H9 (cell line): ENCODE results near the gene MPZL1. TPM values are rescaled to one million over a fixed set of nuclear protein-coding genes. Genes with fewer than 3 reads are reported as not detected.

ENCODE experiments used
- DNase-seq: peaks from one replicate; pipeline ENCODE4 v3.0.0-alpha.2; 2017
- H2AFZ ChIP-seq: one replicate; pipeline ENCODE4 v1.6.1; 2013; ENCODE audit warnings: mild to moderate bottlenecking, low read length, control low read depth, moderate library complexity
- H2AK5ac ChIP-seq: 2 replicates; pipeline ENCODE4 v1.6.1; 2013; ENCODE audit warnings: low read length, control low read depth, mixed read lengths; ENCODE audit not compliant: insufficient read length
- H2BK120ac ChIP-seq: one replicate; pipeline ENCODE4 v1.6.1; 2013; ENCODE audit warnings: low read depth, mild to moderate bottlenecking, low read length, control low read depth, inconsistent platforms; ENCODE audit not compliant: poor library complexity, severe bottlenecking
- H2BK12ac ChIP-seq: 2 replicates; pipeline ENCODE4 v1.6.1; 2013; ENCODE audit warnings: low read length, control low read depth, mixed read lengths, low read depth; ENCODE audit not compliant: insufficient read length
- H2BK15ac ChIP-seq: 2 replicates; pipeline ENCODE4 v1.6.1; 2013; ENCODE audit warnings: low read depth, low read length, control low read depth
- H2BK20ac ChIP-seq: one replicate; pipeline ENCODE4 v1.6.1; 2013; ENCODE audit warnings: low read depth, mild to moderate bottlenecking, low read length, control low read depth, inconsistent platforms; ENCODE audit not compliant: poor library complexity, severe bottlenecking
- H2BK5ac ChIP-seq: 2 replicates; pipeline ENCODE4 v1.6.1; 2013; ENCODE audit warnings: low read length, control low read depth, mixed read lengths; ENCODE audit not compliant: insufficient read length
- H3K14ac ChIP-seq: 2 replicates; pipeline ENCODE4 v1.6.1; 2013; ENCODE audit warnings: low read length, control low read depth; ENCODE audit not compliant: insufficient read depth
- H3K18ac ChIP-seq: 2 replicates; pipeline ENCODE4 v1.6.1; 2013; ENCODE audit warnings: low read depth, mild to moderate bottlenecking, mixed read lengths, low read length, control low read depth; ENCODE audit not compliant: insufficient read length
- H3K23ac ChIP-seq: 2 replicates; pipeline ENCODE4 v1.6.1; 2013; ENCODE audit warnings: low read length, control low read depth, mixed read lengths, low read depth; ENCODE audit not compliant: insufficient read length
- H3K23me2 ChIP-seq: 2 replicates; pipeline ENCODE4 v1.6.1; 2013; ENCODE audit warnings: low read depth, mild to moderate bottlenecking, mixed read lengths, low read length, control low read depth; ENCODE audit not compliant: insufficient read length, poor library complexity, severe bottlenecking
- H3K27ac ChIP-seq: 2 replicates; pipeline ENCODE4 v1.5.1; 2013; ENCODE audit warnings: low read length, control low read depth, mixed read lengths, low read depth; ENCODE audit not compliant: insufficient read length
- H3K27me3 ChIP-seq: 2 replicates; pipeline ENCODE4 v1.6.1; 2013; ENCODE audit warnings: low read length, control low read depth, inconsistent platforms; ENCODE audit not compliant: insufficient read depth
- H3K4ac ChIP-seq: 2 replicates; pipeline ENCODE4 v1.6.1; 2013; ENCODE audit warnings: low read depth, mild to moderate bottlenecking, control low read depth, inconsistent platforms, low read length, moderate library complexity
- H3K4me1 ChIP-seq: 2 replicates; pipeline ENCODE4 v1.6.1; 2013; ENCODE audit warnings: low read length, control low read depth, inconsistent platforms; ENCODE audit not compliant: insufficient read depth
- H3K4me2 ChIP-seq: 2 replicates; pipeline ENCODE4 v1.6.1; 2013; ENCODE audit warnings: low read length, control low read depth, mixed read lengths; ENCODE audit not compliant: insufficient read length, insufficient read depth
- H3K56ac ChIP-seq: 2 replicates; pipeline ENCODE4 v1.6.1; 2013; ENCODE audit warnings: low read depth, mild to moderate bottlenecking, mixed read lengths, low read length, control low read depth; ENCODE audit not compliant: insufficient read length
- H3K79me1 ChIP-seq: 2 replicates; pipeline ENCODE4 v1.6.1; 2013; ENCODE audit warnings: low read depth, mild to moderate bottlenecking, moderate library complexity, low read length, control low read depth, inconsistent platforms; ENCODE audit not compliant: insufficient read depth, poor library complexity, severe bottlenecking
- H3K79me2 ChIP-seq: 2 replicates; pipeline ENCODE4 v1.6.1; 2013; ENCODE audit warnings: low read length, control low read depth, inconsistent platforms; ENCODE audit not compliant: insufficient read depth
- H3K9ac ChIP-seq: 2 replicates; pipeline ENCODE4 v1.6.1; 2013; ENCODE audit warnings: low read length, control low read depth, mixed read lengths; ENCODE audit not compliant: insufficient read length; ENCODE audit errors: extremely low read depth
- H3K9me3 ChIP-seq: one replicate; pipeline ENCODE4 v1.6.1; 2013; ENCODE audit warnings: low read depth, low read length, inconsistent platforms; ENCODE audit not compliant: control insufficient read depth
- H3T11ph ChIP-seq: one replicate; pipeline ENCODE4 v1.6.1; 2013; ENCODE audit warnings: mild to moderate bottlenecking, low read length, control low read depth, inconsistent platforms
- H4K20me1 ChIP-seq: one replicate; pipeline ENCODE4 v1.6.1; 2013; ENCODE audit not compliant: control insufficient read depth, insufficient read length, insufficient read depth
- H4K5ac ChIP-seq: 2 replicates; pipeline ENCODE4 v1.6.1; 2013; ENCODE audit warnings: low read depth, mild to moderate bottlenecking, mixed read lengths, low read length, control low read depth; ENCODE audit not compliant: insufficient read length
- H4K8ac ChIP-seq: replicated peaks from 2 replicates; pipeline ENCODE4 v1.6.1; 2013; ENCODE audit warnings: low read length, control low read depth, mixed read lengths, low read depth; ENCODE audit not compliant: insufficient read length
- H4K91ac ChIP-seq: 2 replicates; pipeline ENCODE4 v1.6.1; 2013; ENCODE audit warnings: low read depth, mild to moderate bottlenecking, moderate library complexity, mixed read lengths, low read length, control low read depth; ENCODE audit not compliant: insufficient read length
- H3K27ac Mint-ChIP-seq, 3 experiments: 2 replicates in 2 of 3; 3 replicates in 1 of 3; pipeline ENCODE4 v1.8.0; 2020 to 2021; ENCODE audit warnings: mixed read lengths in 3 of 3, mild to moderate bottlenecking in 1 of 3, moderate library complexity in 1 of 3
- H3K27me3 Mint-ChIP-seq: 2 replicates; pipeline ENCODE4 v1.8.0; 2021; ENCODE audit warnings: low read depth, mild to moderate bottlenecking, moderate library complexity, mixed read lengths
- H3K36me3 Mint-ChIP-seq, 3 experiments: 2 replicates in 2 of 3; 3 replicates in 1 of 3; pipeline ENCODE4 v1.8.0; 2020 to 2021; ENCODE audit warnings: low read depth in 3 of 3, mixed read lengths in 3 of 3; ENCODE audit not compliant: insufficient read depth in 1 of 3
- H3K4me1 Mint-ChIP-seq, 2 experiments: 2 replicates each; pipeline ENCODE4 v1.8.0; 2020; ENCODE audit warnings: mixed read lengths in 2 of 2
- H3K4me3 Mint-ChIP-seq, 2 experiments: 2 replicates in 1 of 2; 3 replicates in 1 of 2; pipeline ENCODE4 v1.8.0; 2020 to 2021; ENCODE audit warnings: mild to moderate bottlenecking in 2 of 2, mixed read lengths in 2 of 2, moderate library complexity in 1 of 2
- H3K9me3 Mint-ChIP-seq, 2 experiments: 2 replicates in 1 of 2; 3 replicates in 1 of 2; pipeline ENCODE4 v1.8.0; 2020; ENCODE audit warnings: mild to moderate bottlenecking in 2 of 2, mixed read lengths in 2 of 2, moderate library complexity in 1 of 2
- WGBS: extraction: QIAGEN DNeasy Blood & Tissue Kit; methylation state at CpG from one replicate; pipeline ENCODE4 v1.1.7; 2013; ENCODE audit warnings: missing lambda C conversion rate, low lambda C conversion rate, mixed read lengths; ENCODE audit not compliant: insufficient read length; ENCODE audit errors: extremely low coverage; 5-methylcytosine and 5-hydroxymethylcytosine counted together
- total RNA-seq: library from RNA; stranded (reverse); gene quantifications from 2 replicates; pipeline ENCODE4 v1.2.1, GENCODE V29; 2021
- TF ChIP-seq, protein P1 (sequence below): fragments of 200-600 bp; sonication (generic); conservative IDR thresholded peaks from 3 replicates; pipeline ENCODE4 v1.8.0; 2021; ENCODE audit warnings: antibody characterized with exemption, mild to moderate bottlenecking

Gene MPZL1
- total RNA-seq, 1 experiment from 2014 or later, result 60.7 TPM

DNA sequence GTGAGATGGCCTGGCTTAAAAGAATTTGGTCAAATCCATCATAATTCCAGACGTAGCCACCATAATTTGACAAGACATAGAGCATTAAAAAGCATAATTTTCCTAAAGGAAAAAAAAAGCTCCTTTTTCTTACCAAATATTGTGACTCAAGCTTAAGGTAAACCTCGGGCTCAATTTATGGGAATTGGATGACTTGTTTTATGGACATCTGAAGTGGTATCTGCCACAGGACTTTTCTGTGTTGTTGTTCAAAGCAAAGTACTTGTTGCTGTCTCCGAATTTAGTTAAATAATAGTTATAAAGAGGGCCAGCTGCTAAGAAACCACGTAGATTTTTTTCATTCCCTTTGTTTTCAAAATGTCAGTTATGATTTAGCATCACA lies 1.1 kb downstream of the MPZL1 start:
- no peak overlapping the region for H3K27ac Mint-ChIP-seq
- WGBS, result no CpG with 5 or more reads among the region's 4 CpGs
- Histone ChIP-seq H3K4me2 (peak overlapping the region; percentile 81), H3K4ac (no peak overlapping the region), H3K14ac (no peak overlapping the region), H4K20me1 (no peaks in the 10 kb centered on the region), H3K18ac (no peak overlapping the region), H4K91ac (no peak overlapping the region), H4K8ac (no peak overlapping the region), H3K9ac (peak overlapping the region; percentile 82), H3K9me3 (no peaks in the 10 kb centered on the region), H2BK15ac (no peak overlapping the region), H3K4me1 (peaks cover 11% of the 10 kb centered on the region), H2BK5ac (no peak overlapping the region), H3K27ac (no peak overlapping the region), H4K5ac (no peak overlapping the region), H3K79me2 (peaks cover 15% of the 10 kb centered on the region; the same call in 1 of the 2 replicates), H3K56ac (no peak overlapping the region), H2BK12ac (no peak overlapping the region), H2BK20ac (no peak overlapping the region), H3K79me1 (peaks cover 3% of the 10 kb centered on the region), H3K23ac (no peak overlapping the region), H2BK120ac (no peak overlapping the region), H3T11ph (no peak overlapping the region), H3K27me3 (no peaks in the 10 kb centered on the region), H2AFZ (no peak overlapping the region), H3K23me2 (peaks cover 7% of the 10 kb centered on the region), H2AK5ac (no peak overlapping the region)
- DNase-seq, result no peak
- H3K4me1 Mint-ChIP-seq, result peaks cover 52 to 53% of the 10 kb centered on the region in 2 experiments
- no peaks in the 10 kb centered on the region for H3K9me3 Mint-ChIP-seq
- TF ChIP-seq, protein P1, sequence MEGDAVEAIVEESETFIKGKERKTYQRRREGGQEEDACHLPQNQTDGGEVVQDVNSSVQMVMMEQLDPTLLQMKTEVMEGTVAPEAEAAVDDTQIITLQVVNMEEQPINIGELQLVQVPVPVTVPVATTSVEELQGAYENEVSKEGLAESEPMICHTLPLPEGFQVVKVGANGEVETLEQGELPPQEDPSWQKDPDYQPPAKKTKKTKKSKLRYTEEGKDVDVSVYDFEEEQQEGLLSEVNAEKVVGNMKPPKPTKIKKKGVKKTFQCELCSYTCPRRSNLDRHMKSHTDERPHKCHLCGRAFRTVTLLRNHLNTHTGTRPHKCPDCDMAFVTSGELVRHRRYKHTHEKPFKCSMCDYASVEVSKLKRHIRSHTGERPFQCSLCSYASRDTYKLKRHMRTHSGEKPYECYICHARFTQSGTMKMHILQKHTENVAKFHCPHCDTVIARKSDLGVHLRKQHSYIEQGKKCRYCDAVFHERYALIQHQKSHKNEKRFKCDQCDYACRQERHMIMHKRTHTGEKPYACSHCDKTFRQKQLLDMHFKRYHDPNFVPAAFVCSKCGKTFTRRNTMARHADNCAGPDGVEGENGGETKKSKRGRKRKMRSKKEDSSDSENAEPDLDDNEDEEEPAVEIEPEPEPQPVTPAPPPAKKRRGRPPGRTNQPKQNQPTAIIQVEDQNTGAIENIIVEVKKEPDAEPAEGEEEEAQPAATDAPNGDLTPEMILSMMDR, result no peak
- peaks cover 4 to 7% (median 6%) of the 10 kb centered on the region in 3 experiments; a peak in 4 of 7 replicates for H3K36me3 Mint-ChIP-seq
- H3K4me3 Mint-ChIP-seq, result peak overlapping the region; percentile 89 to 95
- peaks cover 2% of the 10 kb centered on the region; the same call in 1 of the 2 replicates for H3K27me3 Mint-ChIP-seq
